GM21576 (cell line): ENCODE results near the gene TRAM2.

ENCODE experiments used
- ATAC-seq: cut with Tn5 transposase; IDR thresholded peaks from one replicate; pipeline ENCODE4 v1.9.1; 2021; ENCODE audit warnings: mild to moderate bottlenecking, moderate library complexity; ENCODE audit not compliant: unreplicated experiment

The TRAM2 gene

DNA sequence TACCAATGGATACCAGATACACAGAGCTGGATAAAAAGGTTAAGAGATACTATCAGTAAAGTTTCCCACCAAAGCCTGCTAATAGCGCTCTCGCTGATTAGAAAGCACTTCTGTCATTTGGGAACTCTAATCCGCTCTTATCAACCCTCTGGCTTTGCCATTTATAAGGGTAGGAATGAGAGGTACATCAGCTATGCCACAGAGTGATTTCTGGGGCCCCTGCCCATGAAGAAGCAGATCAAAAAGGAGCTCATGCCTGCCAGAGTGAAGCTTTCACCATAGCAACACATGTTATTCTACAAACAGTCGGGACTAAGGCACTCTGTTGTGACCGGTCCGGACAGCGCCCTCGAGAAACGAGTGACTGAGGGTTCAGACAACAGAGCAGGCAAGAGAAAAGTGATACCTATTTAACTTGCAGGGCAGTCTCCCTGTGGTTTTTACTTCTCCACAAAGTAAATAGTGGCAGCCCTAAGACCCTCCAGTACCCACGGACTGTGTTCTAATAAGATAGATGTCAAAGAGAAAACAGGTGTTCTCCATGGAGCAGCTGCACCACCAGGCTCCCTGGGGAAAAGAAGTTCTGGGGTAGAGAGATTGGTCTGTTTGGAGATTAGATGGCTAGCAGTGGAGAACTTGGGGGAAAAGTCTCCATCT lies 5.6 kb downstream of the TRAM2 start:
- no peak for ATAC-seq

DNA sequence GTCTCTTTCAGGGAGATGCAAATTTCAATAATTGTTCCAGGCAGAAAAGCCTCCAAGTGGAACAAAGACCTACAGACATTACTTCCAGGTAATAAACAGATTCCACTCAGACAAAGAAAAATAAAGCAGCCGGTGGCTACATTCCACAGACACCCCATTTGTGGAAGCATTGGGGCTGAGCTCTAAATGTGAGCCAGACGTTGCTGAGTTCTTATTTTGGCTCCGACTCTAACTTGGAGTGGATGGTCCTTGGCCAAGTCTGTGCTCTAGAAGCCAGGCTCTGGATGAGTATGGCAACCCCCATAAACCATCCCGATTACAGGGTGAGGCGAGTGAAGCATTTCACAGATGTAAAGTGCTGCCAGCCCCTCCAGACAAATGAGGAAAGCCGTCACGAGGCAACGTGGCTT lies 6.6 kb downstream of the TRAM2 start:
- no peak for ATAC-seq

DNA sequence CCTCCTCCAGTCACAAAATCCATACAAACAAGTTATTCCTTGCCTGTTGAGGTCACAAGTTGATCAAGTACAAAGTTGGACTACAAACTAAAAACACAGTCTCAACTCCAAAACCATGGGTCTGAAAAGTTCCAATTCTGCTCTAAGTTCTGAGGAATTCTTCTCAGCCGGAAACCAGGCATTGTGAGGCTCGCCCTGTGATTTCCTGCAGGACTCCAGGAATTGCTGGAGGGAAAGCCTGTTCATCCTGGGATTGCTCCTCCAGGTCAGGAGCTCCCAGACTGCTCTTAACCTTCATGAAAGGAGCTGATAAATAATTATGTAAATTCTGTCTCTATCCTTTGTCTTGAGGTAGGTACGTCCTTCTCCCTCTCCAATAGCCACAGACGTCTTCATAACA lies 8.5 kb downstream of the TRAM2 start:
- no peak for ATAC-seq

DNA sequence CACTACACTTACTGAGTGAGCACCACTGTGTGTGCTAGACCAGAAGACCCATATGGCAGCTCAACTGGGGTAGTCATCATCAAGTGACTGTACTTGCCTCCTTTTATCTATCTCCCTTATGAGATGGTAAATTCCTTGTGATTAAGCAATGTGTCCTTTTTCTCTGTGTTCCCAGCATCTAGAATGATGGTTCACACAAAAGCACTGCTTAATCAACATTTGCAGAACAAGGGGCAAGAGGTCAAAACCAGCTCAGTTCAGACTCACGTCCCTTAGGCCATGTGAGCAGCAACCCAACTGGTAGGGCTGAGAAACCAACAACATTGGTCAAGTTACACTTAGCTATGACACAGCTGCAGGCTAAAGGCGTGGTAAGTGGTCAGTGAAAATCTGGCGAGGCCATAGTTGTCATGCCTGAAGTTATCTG lies 10.0 kb downstream of the TRAM2 start:
- ATAC-seq: no peak

DNA sequence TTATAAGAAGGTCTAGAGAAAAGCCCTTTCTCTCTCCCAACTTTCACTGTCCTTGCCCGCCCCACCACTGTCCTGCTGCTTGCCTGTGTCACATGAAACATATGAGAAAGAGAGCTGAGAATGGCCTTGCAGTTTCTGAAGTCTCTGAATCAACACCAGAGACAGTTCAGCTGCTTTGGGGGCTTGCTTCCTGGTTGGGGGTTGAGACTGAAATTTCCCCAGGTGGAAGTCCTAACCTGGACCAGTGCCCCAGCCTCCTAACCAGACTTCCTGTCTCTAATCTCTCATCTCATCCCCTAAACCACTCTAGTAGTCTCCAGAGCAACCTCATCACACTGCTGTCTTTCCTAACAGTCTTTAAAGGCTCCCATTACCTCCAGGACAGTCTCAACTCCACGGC lies 10.7 kb downstream of the TRAM2 start:
- peak; percentile 66 for ATAC-seq

DNA sequence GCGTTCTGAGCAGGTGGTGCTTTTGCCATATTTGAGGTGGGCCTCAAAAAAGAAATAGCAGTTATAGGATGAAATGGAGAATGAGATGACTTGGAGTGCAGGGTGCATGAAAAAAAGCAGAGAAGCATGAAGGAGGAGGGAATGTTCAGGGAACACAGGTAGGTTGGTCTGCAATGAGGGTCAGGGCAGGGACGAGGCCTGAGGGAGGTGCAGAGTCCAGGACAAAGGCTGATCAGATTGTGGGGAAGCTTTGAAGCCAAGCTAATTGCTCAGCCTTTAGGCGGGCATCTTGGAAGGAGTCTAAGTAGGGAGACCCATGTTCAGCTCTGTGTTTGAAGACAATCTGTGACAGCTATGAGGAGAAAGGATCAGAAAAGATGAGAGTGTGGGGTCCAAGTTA lies 12.0 kb downstream of the TRAM2 start:
- no peak for ATAC-seq

DNA sequence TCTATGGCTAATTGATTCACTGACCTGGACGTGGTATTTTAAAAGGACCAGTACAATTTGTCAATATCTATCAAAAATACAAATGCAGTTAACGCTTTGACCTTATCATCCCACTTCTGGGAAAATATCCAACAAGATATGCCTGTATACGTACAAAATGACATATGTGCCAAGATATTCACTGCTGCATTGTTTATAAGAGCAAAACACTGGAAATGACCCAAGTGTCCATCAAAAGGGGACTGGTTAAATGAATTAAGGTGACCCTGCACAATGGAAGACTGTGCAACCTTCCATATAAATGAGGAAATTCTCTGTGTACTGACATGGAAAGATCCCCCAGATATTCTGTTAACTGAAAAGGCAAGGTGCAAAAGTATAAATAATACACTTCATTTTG lies 13.9 kb downstream of the TRAM2 start:
- ATAC-seq: no peak

DNA sequence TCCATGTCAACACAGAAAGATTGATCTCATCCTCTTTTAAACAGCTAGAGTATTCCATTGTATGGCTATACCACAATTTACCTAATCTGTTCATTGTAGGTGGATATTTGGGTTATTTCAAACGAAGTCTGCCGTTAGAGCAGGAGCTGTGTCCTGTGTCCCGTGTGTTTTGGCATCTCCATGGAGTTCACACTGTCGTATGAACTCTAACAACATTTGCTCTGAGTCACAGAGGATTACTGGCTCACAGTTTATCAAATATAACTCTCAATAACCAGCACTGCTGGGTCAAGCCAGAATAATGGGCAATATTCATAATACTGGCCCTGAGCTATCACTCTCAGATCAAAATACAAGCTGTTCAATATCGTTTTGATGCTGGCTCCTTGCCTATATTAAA lies 16.4 kb downstream of the TRAM2 start:
- ATAC-seq: no peak

DNA sequence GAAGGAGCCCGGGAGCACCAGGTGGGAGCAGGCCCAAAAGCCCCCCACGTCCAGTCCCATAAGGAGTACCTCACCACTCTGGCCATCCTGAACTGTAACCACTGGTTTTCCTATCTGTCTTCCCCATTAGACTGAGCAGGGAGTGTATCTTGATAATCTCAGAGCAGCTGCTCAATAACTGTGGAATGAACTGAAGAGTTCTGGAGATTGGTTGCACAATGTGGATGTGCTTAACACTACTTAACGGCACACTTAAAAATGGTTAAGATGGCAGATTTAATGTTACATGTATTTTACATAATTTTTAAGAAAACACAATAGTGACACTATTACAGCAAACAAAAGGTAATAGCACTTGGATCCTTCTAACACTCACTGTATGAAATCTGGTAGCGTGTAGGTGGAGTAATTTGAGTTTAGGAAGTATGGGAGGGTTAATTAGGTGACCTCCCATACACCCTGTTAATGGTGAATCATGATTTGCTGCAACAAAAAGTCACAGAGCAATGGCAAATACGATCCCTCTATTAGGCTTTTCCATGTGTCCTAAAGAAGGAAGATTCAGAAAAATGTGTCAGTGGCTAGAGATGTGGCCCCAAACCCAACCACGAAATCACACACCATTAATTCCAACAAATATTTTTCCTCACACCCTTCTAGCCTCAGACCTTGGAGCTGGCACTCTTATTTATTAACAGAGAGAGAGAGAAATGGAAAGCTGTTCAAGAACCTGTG lies 18.4 kb downstream of the TRAM2 start:
- no peak for ATAC-seq

DNA sequence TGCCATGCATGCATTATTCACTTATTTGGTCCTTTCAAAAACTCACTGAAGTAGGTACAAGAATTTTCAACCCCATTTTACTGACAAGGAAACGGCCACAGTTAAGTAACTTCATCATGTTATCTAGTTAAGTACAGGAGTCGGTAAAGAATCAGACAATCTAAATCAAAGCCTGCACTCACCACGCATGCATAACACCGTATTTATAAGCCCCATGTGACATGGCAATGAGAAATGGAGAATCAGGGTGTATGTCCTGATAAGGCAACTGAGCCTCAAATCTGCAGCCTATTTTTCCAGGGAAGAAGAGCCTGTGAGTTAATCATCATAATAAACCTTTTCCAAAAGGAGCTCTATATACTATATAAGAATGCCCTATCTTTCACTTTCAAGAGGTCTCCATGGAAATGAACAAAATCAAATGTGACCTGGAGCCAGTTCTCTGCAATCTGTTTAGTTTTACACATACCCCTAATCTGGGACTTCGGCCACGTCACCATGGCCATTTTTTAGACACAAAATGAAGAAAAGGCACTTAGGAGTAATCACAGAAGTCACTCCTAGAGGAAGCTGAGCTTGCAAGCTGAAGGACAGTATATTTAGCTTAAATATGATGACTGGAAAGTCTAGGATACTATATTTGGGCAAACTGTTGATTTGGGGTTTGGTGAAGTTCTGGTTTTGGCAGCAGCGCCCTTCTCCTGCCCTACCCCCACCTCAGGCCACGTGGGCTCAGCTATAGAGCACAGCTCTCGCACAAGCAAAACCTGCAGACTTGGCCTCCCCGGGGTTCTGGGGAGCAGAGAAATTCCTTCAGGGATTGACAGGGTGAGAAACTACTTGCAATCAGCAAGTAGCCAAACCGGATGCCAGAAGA lies 19.2 kb downstream of the TRAM2 start:
- ATAC-seq: no peak

DNA sequence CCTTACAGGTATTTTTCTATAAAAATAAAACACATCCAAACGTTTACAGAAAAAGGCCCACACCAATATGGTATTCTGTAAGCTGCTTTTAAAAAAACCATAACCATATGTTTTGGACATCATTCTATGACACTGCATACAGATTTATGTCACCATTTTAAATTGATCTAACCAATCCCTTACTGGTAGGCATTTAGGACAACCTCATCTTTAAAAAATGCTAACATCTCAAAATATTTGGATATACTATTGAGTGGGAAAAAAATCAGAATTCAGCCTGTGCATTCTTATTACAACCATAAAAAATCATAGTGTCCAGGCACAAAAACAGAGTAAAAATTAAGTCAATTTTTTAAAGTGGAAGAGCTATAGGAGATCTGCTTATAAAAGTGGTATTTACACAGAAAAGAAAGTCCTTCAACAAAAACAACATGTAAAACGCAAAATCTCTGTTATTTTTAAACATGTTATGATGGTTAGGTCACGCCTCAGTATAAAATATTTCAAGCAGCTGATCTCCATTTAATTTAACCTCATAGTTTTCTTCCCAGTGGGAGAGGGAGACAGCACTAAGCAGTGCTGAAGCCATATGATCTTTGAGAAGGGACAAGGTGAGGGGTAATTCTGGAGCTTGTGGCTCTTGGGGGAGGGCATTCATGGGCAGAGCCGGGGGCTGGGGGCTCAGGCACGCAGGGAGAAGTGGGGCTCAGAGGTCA lies 21.2 kb downstream of the TRAM2 start:
- ATAC-seq: no peak

DNA sequence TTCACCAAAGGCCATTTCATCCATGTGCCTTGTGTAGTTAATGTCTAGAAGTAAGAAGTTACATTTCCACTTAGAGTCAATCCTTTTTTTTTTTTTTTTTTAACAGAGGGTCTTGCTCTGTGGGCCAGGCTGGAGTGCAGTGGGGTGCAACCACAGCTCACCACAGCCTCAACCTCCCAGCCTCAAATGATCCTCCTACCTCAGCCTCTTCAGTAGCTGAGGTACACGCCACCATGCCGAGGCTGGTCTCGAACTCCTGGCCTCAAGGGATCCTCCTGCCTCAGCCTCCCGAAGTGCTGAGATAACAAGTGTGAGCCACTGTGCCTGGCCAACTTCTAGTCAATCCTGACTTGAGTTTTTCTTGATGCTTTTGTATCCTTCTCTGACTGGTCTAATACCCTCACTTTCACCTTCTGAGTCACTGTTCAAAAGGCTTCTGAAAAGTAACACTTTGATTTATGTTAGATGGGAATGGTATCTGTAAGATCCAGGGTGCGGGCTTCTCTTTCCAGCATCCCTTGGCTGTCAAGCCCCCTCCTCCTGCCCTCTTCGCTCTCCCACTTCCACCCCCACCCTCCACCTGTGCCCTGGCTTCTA lies 22.1 kb downstream of the TRAM2 start:
- ATAC-seq: no peak

DNA sequence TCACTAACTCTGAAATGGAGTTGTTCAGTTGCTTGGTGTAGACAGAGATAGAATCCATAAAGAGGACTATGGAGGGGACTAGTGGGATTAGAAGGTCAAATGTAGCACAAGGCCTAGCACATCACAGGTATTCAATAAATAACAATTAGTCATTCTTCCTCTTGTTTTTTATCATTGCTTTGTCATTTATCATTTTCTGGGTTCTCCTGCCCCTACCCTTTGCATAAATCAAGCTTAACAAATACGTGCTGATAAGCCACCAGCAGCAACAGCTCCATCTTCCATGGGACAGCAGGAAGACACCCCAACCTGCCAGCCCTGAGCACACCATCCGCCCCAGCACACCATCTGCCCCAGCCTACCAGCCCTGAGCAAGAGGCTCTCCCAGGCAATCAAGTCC lies 23.1 kb downstream of the TRAM2 start:
- ATAC-seq: no peak

DNA sequence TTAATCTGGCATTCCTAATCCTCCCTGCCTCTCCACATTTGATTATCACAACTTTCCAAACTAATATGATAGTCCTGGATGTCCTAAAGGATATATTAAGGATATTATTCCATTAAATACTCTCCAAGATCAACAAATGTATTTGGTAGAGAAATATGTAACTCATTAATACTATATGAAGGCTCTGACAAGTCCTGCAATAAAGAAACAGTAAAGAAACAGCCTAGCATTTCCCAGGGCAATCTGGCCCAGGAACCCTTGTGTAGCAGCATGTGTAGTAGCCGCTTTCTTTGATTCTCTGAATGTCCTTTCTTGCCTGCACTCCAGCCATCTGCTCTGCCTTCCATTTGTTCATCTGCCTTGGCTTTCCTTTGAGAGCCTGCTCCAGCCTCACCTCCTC lies 23.7 kb downstream of the TRAM2 start:
- no peak for ATAC-seq

DNA sequence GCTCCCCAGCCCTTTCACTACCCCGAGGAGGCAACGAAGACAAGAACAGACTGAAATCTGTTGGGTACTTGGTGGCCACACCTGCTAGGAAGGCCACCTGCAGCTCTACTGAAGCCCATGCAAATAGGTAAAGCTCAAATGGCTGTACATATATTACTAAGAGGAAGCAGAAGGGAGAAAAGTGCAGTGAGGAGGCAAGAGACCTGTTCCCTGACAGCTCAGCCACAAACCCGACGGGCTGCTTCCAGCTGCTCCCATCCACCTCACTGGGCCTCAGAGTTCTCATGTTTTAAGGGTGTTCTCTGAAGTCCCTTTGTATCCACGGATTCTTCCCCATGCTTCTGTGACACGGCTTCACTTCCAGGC lies 24.6 kb downstream of the TRAM2 start:
- ATAC-seq: peak; percentile 92

DNA sequence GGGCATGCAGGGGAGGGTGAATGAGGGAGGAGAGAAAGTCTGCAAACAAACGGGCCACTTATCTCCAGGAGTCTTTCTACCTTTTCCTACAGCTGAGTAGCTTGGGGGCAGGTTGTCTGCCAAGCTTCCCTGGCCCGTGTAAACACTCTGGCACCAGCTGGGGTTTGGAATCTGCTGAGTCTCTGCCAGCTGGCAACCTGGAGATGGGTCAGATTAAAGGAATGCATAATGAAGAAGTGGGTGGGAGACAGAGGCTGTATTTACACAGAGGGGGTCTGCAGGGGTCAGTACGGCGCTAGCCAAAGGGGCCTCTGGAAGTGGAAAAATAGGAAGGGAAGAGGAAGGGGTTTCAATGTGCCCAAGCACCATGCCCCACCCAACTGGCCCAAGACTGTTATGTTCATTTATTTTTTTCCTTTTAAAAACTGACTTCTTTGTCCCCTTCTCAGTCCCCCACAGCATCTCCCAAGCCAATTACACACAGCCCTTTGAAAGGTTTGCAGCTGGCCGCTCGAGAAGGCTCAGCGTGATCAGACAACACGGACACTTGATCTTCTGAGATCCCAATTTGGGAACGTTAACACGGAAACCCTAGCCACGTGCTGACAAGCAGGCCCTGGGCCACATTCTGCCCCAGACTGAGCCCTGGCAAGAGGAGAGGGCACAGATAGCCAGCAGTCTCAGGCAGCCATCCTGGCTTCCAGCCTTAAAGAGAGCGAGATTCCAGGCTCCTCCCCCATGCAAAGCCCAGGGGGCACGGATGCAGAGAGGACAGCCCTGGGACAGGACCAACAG lies 25.2 kb downstream of the TRAM2 start:
- no peak for ATAC-seq

DNA sequence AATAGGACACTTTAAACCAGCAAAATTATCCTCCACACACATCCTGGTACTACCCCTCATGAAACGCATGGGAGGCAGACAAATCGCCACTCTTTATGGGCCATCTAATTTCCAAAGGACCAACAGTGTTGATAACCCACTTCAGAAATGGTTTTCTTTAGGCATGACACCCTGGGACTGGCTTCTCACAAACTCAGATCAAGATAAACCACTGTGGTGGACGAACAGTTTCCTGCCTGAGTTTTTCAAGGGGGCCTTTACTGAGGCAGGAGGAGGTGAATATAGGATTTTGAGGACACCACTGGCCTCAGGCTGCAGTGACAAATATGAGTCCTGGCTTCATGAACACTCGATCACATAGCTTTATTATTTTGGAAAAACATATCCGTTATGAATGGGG lies 26.0 kb downstream of the TRAM2 start:
- ATAC-seq: no peak

DNA sequence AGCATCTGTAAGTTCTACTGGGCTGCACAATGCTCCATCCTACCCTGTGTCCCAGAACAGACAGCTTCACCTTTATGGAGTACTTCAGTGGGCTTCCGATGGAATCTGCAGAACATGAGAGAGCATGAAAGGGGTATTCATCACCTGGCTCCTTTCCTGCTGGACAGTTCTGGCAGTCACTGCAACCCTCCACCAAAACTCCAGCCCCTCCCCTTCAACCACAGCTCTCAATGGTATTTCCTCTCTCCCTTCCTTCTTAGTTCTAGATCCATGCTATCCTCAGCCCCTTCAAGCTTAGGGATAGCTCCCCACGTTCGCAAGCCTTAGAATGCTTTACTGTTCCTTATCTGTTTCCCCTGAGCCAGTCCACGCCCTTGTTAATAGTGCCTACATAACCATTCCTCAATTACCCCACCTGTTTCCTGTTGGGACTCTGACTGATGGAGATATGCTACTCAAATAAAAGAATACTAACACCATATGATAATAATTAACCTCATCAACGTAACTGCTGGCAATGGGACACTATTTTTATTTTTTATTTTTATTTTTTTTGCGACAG lies 26.8 kb downstream of the TRAM2 start:
- ATAC-seq: no peak

DNA sequence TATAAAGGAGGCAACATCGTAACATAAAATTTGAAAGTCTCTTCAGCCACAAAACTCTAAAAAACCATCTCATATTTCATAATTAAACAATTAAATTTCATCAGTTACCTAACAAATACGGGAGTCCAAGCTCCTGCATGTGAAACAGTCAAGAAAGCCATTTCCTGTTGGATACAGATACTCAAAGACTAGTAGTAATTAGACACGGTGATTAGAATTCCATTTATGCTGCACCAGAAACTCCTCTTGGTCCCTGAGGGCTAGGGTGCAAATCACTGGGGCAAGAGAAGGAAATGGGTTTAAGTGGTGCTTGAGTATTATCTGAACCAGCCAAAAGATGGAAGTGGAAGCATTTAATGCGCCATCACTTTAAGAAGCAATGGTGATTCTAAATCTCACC lies 27.4 kb downstream of the TRAM2 start:
- no peak for ATAC-seq

DNA sequence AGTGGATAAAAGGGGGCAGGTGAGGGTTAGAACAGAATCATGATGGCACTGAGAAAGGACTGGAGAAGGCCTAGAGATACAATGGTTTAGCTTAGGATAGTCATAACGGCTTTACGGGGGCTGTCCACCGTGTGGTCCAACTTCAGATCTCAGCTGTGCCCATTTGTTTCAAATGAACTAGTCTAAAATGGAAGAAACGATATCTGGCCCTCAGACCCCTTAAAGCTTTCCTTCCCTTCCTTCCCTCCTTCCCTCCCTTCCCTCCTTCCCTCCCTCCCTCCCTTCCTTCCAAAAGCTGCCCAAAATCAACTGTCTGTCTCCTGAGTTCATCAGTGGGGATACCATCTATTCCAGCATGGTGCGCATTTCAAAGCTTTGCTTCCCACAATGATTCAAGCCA lies 27.9 kb downstream of the TRAM2 start:
- no peak for ATAC-seq
